SK-N-SH (cell line): Measurements from ENCODE around the gene ELK1. TPM values are rescaled to one million over a fixed set of nuclear protein-coding genes. Genes with fewer than 3 reads are reported as not detected.

Source experiments
- CTCF ChIA-PET: fragments of 300-600, 350-600 bp; formaldehyde crosslinking; extraction: SDS; loops from one replicate; lab custom pipeline; 2021; lab: Yijun Ruan, JAX
- POLR2A ChIA-PET: fragments of 350-600 bp; sonication (Branson Sonifier 250); formaldehyde crosslinking; extraction: SDS; loops from one replicate; lab custom pipeline; 2020; ENCODE audit warnings: antibody characterized with exemption, inconsistent platforms; lab: Yijun Ruan, JAX
- DNase-seq: peaks from one replicate; pipeline ENCODE4 v3.0.0; 2012
- H2AFZ ChIP-seq: fragments of 200-600 bp; sonication (generic); 2 replicates; pipeline ENCODE4 v1.8.1; 2016; ENCODE audit warnings: antibody characterized with exemption, mild to moderate bottlenecking, low read depth
- H3F3A ChIP-seq: fragments of 200-600 bp; sonication (generic); replicated peaks from 2 replicates; pipeline ENCODE3; 2016; ENCODE audit warnings: antibody characterized with exemption, mild to moderate bottlenecking; ENCODE audit not compliant: insufficient read depth
- H3K27ac ChIP-seq, 2 experiments: fragments of 200-500 bp in 1 of 2; fragments of 200-600 bp in 1 of 2; sonication (Bioruptor generic) in 1 of 2; sonication (generic), shearing (Covaris generic) in 1 of 2; 2 replicates each; pipeline versions ENCODE4 v1.5.1 to v1.6.1; 2014 to 2016; ENCODE audit warnings: low read depth in 2 of 2, inconsistent platforms in 1 of 2, low read length in 1 of 2, mild to moderate bottlenecking in 1 of 2, mixed read lengths in 1 of 2
- H3K27me3 ChIP-seq: fragments of 200-600 bp; sonication (generic), shearing (Covaris generic); 2 replicates; pipeline ENCODE4 v1.6.1; 2016; ENCODE audit warnings: mixed run types; ENCODE audit not compliant: insufficient read depth
- H3K36me3 ChIP-seq, 2 experiments: fragments of 200-500 bp in 1 of 2; fragments of 200-600 bp in 1 of 2; sonication (Bioruptor generic) in 1 of 2; sonication (generic) in 1 of 2; replicated peaks in 1 of 2; 2 replicates each; pipeline versions ENCODE3 to v1.5.1; 2014 to 2016; ENCODE audit warnings: low read length in 1 of 2, mild to moderate bottlenecking in 1 of 2; ENCODE audit not compliant: insufficient read depth in 2 of 2, control insufficient read depth in 1 of 2
- H3K4me1 ChIP-seq, 2 experiments: fragments of 200-500 bp in 1 of 2; fragments of 200-600 bp in 1 of 2; sonication (Bioruptor generic) in 1 of 2; sonication (generic), shearing (Covaris generic) in 1 of 2; 2 replicates each; pipeline versions ENCODE4 v1.5.1 to v1.6.1; 2014 to 2016; ENCODE audit warnings: low read depth in 1 of 2, low read length in 1 of 2, mixed run types in 1 of 2; ENCODE audit not compliant: insufficient read depth in 2 of 2, control insufficient read depth in 1 of 2
- H3K4me2 ChIP-seq: fragments of 200-600 bp; sonication (generic), shearing (Covaris generic); 2 replicates; pipeline ENCODE4 v1.6.1; 2017; ENCODE audit warnings: mixed run types
- H3K4me3 ChIP-seq, 2 experiments: fragments of 200-500 bp in 1 of 2; fragments of 200-600 bp in 1 of 2; sonication (Bioruptor generic) in 1 of 2; sonication (generic), shearing (Covaris generic) in 1 of 2; 2 replicates each; pipeline versions ENCODE4 v1.5.1 to v1.8.1; 2014 to 2016; ENCODE audit warnings: low read depth in 2 of 2, inconsistent platforms in 1 of 2, low read length in 1 of 2, mild to moderate bottlenecking in 1 of 2, mixed read lengths in 1 of 2, moderate library complexity in 1 of 2
- H3K79me2 ChIP-seq: fragments of 200-600 bp; sonication (generic); 2 replicates; pipeline ENCODE4 v1.8.1; 2017; ENCODE audit warnings: mild to moderate bottlenecking; ENCODE audit not compliant: insufficient read depth
- H3K9ac ChIP-seq: fragments of 200-600 bp; sonication (generic); 2 replicates; pipeline ENCODE4 v1.6.1; 2017; ENCODE audit warnings: mixed run types
- H3K9me2 ChIP-seq: fragments of 200-600 bp; sonication (generic); 2 replicates; pipeline ENCODE4 v1.6.1; 2017; ENCODE audit warnings: mixed run types
- H3K9me3 ChIP-seq: fragments of 200-600 bp; sonication (generic); 2 replicates; pipeline ENCODE4 v1.6.1; 2017; ENCODE audit warnings: mixed run types, mild to moderate bottlenecking, moderate library complexity
- H4K20me1 ChIP-seq: fragments of 200-600 bp; sonication (generic); 2 replicates; pipeline ENCODE4 v1.6.1; 2017; ENCODE audit warnings: mild to moderate bottlenecking, mixed run types; ENCODE audit not compliant: insufficient read depth
- CHD2 ChIP-seq: fragments of 150-350 bp; IDR thresholded peaks from 2 replicates; pipeline ENCODE4 v1.6.1; 2018; ENCODE audit warnings: low read length; ENCODE audit not compliant: partially characterized antibody
- EP300 ChIP-seq, 2 experiments: IDR thresholded peaks; 2 replicates each; pipeline versions ENCODE4 v1.4.0 to v1.6.1; 2012; ENCODE audit warnings: borderline replicate concordance in 1 of 2, low read depth in 1 of 2, low read length in 1 of 2
- GABPA ChIP-seq: IDR thresholded peaks from 2 replicates; pipeline ENCODE4 v1.4.0; 2012; ENCODE audit warnings: low read depth, mild to moderate bottlenecking
- JUND ChIP-seq: IDR thresholded peaks from 2 replicates; pipeline ENCODE4 v1.4.0; 2012
- NRF1 ChIP-seq: IDR thresholded peaks from 2 replicates; pipeline ENCODE4 v1.6.1; 2012; ENCODE audit warnings: low read depth, mild to moderate bottlenecking, low read length
- WGBS: methylation state at CpG from one replicate; pipeline ENCODE4 v1.1.6; 2017; ENCODE audit warnings: low lambda C conversion rate; 5-methylcytosine and 5-hydroxymethylcytosine counted together
- polyA plus RNA-seq, 3 experiments: library from polyadenylated mRNA; depleted of rRNA; stranded (reverse); fragments of >200 nt; gene quantifications; 2 replicates each; pipeline ENCODE4 v1.2.3, GENCODE V29; 2012
- TF ChIP-seq, protein P1 (sequence below): fragments of 150-350 bp; IDR thresholded peaks from 2 replicates; pipeline ENCODE4 v1.6.1; 2016; ENCODE audit warnings: mild to moderate bottlenecking, low read depth, low read length
- TF ChIP-seq, protein P2 (sequence below): IDR thresholded peaks from 2 replicates; pipeline ENCODE4 v1.4.0; 2012; ENCODE audit warnings: low read depth, borderline replicate concordance
- TF ChIP-seq, protein P3 (sequence below): IDR thresholded peaks from 2 replicates; pipeline ENCODE4 v1.4.0; 2012; ENCODE audit warnings: low read depth, borderline replicate concordance

Gene ELK1
- polyA plus RNA-seq, 1 of the 3 experiments (the other 2 are of a cell fraction), result 14.6 TPM

DNA sequence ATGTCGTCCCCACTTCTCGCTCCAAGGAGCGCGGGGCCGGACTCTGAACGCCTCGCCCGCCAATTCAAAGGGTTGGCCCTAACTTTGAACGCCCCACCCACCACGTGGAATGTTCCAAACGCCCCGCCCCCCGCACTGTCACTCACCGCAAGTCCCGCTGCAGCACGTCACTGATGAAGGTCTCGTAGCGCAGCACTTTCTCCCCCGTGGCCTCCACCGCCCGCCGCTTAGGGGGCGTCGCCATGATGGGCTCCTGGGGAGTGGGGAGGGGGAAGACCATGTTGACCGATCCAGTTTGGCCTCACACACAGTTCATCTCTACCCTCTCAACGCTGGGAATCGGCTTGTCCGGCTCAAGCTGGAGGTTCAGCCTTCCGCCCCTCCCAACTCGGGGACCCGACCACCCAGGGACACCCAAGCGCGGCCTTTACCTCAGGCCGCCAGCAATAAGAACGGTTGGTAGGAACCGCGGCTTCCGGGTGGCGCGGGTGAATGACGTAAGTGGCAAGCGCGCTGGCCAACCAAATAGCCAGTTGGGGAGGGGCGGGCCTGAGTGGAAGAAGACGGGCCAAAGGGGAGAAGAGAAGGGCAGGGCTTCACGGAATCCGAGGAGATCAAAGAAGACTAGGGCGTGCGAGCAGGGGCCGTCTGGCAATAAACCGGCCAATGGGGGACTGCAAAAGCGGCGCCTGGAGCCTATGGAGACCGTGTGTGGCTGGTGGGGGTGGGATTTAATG, 8.5 kb upstream of the ELK1 start, which contains the start of gene UXT (continued):
- TF ChIP-seq, protein P1, sequence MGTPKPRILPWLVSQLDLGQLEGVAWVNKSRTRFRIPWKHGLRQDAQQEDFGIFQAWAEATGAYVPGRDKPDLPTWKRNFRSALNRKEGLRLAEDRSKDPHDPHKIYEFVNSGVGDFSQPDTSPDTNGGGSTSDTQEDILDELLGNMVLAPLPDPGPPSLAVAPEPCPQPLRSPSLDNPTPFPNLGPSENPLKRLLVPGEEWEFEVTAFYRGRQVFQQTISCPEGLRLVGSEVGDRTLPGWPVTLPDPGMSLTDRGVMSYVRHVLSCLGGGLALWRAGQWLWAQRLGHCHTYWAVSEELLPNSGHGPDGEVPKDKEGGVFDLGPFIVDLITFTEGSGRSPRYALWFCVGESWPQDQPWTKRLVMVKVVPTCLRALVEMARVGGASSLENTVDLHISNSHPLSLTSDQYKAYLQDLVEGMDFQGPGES, result no peak
- no peak for TF ChIP-seq EP300 (IDR thresholded peaks at IDR 0.05; ENCODE audit: borderline replicate concordance in 1 of 2, low read depth in 1 of 2, low read length in 1 of 2)
- TF ChIP-seq GABPA, result peak; percentile 50; the same call in 1 of the 2 replicates
- TF ChIP-seq, protein P2, sequence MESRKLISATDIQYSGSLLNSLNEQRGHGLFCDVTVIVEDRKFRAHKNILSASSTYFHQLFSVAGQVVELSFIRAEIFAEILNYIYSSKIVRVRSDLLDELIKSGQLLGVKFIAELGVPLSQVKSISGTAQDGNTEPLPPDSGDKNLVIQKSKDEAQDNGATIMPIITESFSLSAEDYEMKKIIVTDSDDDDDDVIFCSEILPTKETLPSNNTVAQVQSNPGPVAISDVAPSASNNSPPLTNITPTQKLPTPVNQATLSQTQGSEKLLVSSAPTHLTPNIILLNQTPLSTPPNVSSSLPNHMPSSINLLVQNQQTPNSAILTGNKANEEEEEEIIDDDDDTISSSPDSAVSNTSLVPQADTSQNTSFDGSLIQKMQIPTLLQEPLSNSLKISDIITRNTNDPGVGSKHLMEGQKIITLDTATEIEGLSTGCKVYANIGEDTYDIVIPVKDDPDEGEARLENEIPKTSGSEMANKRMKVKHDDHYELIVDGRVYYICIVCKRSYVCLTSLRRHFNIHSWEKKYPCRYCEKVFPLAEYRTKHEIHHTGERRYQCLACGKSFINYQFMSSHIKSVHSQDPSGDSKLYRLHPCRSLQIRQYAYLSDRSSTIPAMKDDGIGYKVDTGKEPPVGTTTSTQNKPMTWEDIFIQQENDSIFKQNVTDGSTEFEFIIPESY, result peak; percentile 56; the same call in 1 of the 2 replicates
- TF ChIP-seq, all 33 proteins: peak for 9

DNA sequence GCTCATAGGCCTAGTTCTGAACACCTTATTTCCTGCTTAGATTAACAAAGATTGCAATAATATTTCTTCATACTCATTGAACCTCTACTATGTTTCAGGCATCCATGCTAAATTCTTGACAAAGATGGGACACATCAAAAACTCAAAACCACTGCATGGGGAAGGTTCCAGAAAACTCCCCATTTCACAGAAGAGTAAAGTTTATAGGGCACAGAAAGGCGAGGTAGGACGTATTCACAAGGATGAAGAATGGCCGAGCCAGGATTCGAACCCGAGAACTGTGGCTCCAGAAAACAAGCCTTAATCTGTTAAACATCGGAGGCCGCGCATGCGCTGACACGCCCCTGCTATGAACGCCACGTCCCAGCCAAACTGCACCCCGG, 7.9 kb upstream of the ELK1 start:
- no peaks in the 10 kb centered on the region for H3K9me3 ChIP-seq
- WGBS, result 32% methylated on average over 13 of the region's 13 CpGs
- H2AFZ ChIP-seq, result no peak overlapping the region; the same call in 1 of the 2 replicates

More for the DNA sequence above, 7.9 kb upstream of the ELK1 start:
- DNase-seq, result no peak
- H3F3A ChIP-seq, result peaks cover 9% of the 10 kb centered on the region
- 0 out of 4 replicates have a peak, but pooled peaks cover 0 to 5% of the 10 kb centered on the region in 2 experiments for H3K4me1 ChIP-seq
- peak overlapping the region; percentile 87 for H3K9ac ChIP-seq
- H3K9me2 ChIP-seq, result no peaks in the 10 kb centered on the region
- peaks cover 7% of the 10 kb centered on the region; the same call in 1 of the 2 replicates for H3K79me2 ChIP-seq
- TF ChIP-seq CHD2, result peak; percentile 13
- peak; percentile 62 for TF ChIP-seq NRF1
- TF ChIP-seq JUND, result no peak
- TF ChIP-seq, protein P3, sequence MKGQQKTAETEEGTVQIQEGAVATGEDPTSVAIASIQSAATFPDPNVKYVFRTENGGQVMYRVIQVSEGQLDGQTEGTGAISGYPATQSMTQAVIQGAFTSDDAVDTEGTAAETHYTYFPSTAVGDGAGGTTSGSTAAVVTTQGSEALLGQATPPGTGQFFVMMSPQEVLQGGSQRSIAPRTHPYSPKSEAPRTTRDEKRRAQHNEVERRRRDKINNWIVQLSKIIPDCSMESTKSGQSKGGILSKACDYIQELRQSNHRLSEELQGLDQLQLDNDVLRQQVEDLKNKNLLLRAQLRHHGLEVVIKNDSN, result no peak
- H3K4me2 ChIP-seq, result peak overlapping the region; percentile 54
- POLR2A ChIA-PET, result no interaction called here
- H3K27me3 ChIP-seq, result no peaks in the 10 kb centered on the region; the same call in 1 of the 2 replicates
- H3K36me3 ChIP-seq, result peaks cover 7 to 10% of the 10 kb centered on the region in 2 experiments
- H4K20me1 ChIP-seq, result no peaks in the 10 kb centered on the region
- CTCF ChIA-PET, result no interaction called here
- H3K4me3 ChIP-seq, result peak overlapping the region; percentile 48 to 61
- H3K27ac ChIP-seq, result peak overlapping the region; percentile 80 to 96
